OCI-LY3 (cell line): ENCODE results near the gene NBEA.

Experiments used
- CTCF ChIP-seq: fragments of 200-600, 300-600 bp; sonication (generic); IDR thresholded peaks from 2 replicates; pipeline ENCODE4 v1.5.1; 2014; ENCODE audit warnings: antibody characterized with exemption, low read length, low read depth
- EZH2phosphoT487 ChIP-seq: fragments of 200-600 bp; shearing (Covaris generic); IDR thresholded peaks from 2 replicates; pipeline ENCODE4 v1.6.1; 2018; ENCODE audit warnings: antibody characterized with exemption, mixed run types, low read depth

- no peak for TF ChIP-seq CTCF
- TF ChIP-seq EZH2phosphoT487, result no peak
Observed at GRCh38 chr13:35695448-35695770, 753.3 kb downstream of the NBEA start.
